ENCODE results near the gene LAMA1.
"Not testable (repeated sequence)": the region's sequence is repeated elsewhere in the genome, so short reads cannot be mapped to it uniquely, and the experiment has no call there.

The LAMA1 gene

GRCh38 chr18:6950641-6951040 lies 167.0 kb downstream of the LAMA1 start:
- in situ Hi-C loops (cut with MboI; ENCODE audit: low sequenced_read_pairs), result no loop called here

GRCh38 chr18:6949800-6950586 lies 167.6 kb downstream of the LAMA1 start:
- in situ Hi-C loops (cut with MboI; ENCODE audit: low sequenced_read_pairs), result no loop called here

- in situ Hi-C loops (cut with MboI; ENCODE audit: low sequenced_read_pairs), result no loop called here
Measured at GRCh38 chr18:6948281-6949055, 169.1 kb downstream of the LAMA1 start.

DNA sequence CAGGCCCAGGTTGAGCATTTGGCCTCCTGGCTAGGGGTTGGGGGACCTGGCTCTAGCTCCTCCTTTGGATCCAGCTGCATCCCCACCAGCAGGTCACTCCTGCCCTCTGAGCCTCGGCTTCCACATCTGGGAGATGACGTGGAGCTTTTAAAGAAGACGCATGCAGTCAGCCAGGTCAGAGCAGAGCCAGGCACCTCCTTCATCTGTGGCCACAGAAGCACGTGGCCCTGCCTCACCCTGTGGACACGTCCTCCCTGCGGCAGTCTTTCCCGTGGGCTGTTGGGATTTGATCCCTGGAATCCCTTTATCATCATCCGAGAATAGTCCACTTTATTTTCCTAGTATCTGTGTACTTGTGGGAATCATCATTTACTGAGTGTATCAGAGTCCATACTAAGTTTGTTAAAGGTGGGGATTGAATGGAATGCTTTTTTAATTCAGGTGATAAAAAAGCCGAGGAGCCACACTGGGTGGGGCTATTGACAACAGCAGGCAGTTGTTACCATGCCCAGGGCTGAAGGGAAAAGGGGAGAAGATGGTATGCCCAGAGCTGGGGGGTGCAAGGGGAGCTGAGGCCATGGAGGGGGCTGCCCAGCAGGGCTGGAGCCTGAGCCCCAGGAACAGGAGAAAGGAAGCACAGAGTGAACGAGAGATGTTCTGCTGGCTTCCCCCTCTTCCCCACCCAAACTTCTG lies 170.1 kb downstream of the LAMA1 start:
- in situ Hi-C loops (cut with MboI; ENCODE audit: low sequenced_read_pairs), result no loop called here

DNA sequence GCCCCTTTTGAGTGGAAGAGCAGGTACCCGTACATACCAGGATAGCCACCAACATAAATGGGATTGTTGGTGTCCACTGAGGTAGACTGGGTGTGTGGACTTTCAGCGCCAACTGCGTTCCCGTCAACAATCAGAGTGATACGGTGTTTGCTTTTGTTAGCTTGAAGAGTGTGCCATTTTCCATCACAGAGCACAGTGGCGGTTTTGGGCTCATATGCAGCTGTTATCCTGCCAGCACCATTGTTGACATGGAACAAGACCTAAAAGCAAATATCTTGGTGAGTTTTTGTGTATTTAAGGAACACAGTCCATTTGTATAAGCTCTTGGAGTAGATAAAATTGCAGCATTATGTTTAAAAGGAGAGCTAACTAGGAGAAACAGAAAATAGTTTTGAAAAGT lies 174.5 kb downstream of the LAMA1 start:
- in situ Hi-C loops (cut with MboI; ENCODE audit: low sequenced_read_pairs), result no loop called here

DNA sequence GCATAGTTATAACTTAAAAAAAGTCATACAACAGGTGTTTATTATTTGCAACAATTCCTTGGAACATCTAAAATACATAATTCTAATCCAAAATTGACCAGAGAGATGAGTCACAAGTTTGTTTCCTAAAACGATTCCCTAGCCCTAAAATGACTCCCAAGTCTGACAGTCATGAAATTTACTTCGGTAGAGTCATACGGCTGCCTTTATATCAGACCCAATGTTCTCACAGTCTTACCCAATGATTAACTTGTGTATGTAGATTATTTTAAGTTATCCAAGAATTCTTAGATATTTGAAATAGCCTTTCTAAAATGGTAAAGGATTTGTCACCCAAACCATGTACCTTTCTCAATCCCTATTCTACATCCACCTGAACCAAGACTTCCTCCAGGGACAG lies 174.9 kb downstream of the LAMA1 start:
- in situ Hi-C loops (cut with MboI; ENCODE audit: low sequenced_read_pairs), result no loop called here

DNA sequence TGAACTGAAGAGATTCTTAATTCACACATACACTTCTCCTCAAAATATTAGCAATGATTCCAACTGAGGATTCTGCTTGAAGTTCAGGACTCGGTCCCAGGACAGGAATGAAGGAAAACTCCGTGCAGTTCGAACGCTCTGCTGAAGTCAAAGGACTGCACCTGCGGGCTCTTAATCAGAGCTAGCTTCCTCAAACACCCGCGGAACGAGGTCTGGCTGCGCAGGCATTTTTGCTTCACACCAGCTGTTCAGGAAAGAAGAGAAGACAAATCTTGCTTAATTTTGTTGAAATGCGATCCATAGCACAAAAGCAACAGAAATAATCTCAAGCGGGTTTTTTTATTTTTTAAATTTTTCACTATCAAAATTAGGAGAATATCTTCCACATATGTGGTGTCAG lies 175.6 kb downstream of the LAMA1 start:
- in situ Hi-C loops (cut with MboI; ENCODE audit: low sequenced_read_pairs), result no loop called here

- in situ Hi-C loops (cut with MboI; ENCODE audit: low sequenced_read_pairs), result no loop called here
Measured at GRCh38 chr18:6940451-6940850, 177.1 kb downstream of the LAMA1 start.

- in situ Hi-C loops (cut with MboI; ENCODE audit: low sequenced_read_pairs), result no loop called here
Measured at GRCh38 chr18:6939972-6940371, 177.6 kb downstream of the LAMA1 start.

- in situ Hi-C loops (cut with MboI; ENCODE audit: low sequenced_read_pairs), result not testable (repeated sequence)
Measured at GRCh38 chr18:6938403-6938802, 179.2 kb downstream of the LAMA1 start.

DNA sequence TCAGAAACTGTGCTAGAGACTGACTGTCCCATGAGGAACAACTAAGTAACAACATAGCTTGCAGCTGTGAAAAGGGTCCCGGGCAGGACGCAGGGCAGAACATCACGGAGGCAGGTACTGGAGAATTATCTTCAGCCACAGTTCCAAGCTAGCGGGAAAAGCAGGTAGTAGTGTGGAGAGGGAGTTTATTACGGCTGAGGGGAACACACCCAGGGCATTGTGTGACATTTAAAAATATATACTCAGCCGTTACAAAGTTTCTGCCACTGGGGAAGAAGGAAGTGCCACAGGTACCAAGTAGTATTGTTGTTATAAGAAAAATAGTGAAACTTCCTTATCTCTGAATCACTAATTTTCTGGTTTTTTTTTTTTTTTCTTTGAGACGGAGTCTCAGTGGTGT lies 179.6 kb downstream of the LAMA1 start:
- in situ Hi-C loops (cut with MboI; ENCODE audit: low sequenced_read_pairs), result no loop called here

GRCh38 chr18:6934859-6935258 lies 182.7 kb downstream of the LAMA1 start:
- in situ Hi-C loops (cut with MboI; ENCODE audit: low sequenced_read_pairs), result no loop called here

GRCh38 chr18:6929370-6930102 lies 188.1 kb downstream of the LAMA1 start:
- in situ Hi-C loops (cut with MboI; ENCODE audit: low sequenced_read_pairs), result no loop called here

DNA sequence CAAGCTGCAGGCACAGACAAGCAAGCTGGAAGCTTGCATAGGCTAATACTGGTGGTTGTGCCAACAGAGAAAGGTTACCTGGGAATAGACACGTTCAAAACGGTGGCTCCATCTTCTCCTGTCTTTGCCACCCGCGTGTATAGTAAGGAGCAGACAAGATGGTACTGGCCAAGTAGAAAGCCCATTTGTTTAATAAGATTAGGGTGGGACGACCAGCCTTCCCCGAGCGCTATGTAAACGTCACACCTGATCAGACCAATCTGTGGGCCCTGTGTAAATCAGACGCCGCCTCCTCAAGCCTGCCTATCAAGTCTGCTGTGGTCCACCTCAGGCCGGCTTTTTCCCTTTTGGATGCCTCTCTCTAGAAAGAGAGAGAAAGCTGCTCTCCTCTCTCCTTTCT lies 189.2 kb downstream of the LAMA1 start:
- in situ Hi-C loops (cut with MboI; ENCODE audit: low sequenced_read_pairs), result no loop called here

GRCh38 chr18:6927153-6927552 lies 190.4 kb downstream of the LAMA1 start:
- in situ Hi-C loops (cut with MboI; ENCODE audit: low sequenced_read_pairs), result no loop called here

DNA sequence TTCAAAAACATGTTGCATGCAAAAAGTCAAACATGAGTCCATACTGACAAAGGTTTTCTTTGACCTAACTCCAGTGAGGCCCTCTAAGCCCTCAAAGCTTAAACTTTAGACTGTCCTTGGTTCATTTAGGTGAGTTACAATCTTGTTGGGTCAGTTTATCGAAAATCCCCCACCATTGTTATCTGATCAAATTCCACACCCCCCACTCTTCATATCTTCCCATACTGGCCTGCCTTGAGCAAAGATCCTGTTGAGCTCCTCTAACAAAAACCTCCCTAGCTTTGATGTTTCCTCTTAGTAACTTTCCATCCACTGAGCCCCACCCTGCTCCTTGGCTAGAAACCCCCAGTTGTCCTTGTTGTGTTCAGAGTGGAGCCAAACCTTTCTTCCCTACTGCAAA lies 194.4 kb downstream of the LAMA1 start:
- in situ Hi-C loops (cut with MboI; ENCODE audit: low sequenced_read_pairs), result no loop called here

DNA sequence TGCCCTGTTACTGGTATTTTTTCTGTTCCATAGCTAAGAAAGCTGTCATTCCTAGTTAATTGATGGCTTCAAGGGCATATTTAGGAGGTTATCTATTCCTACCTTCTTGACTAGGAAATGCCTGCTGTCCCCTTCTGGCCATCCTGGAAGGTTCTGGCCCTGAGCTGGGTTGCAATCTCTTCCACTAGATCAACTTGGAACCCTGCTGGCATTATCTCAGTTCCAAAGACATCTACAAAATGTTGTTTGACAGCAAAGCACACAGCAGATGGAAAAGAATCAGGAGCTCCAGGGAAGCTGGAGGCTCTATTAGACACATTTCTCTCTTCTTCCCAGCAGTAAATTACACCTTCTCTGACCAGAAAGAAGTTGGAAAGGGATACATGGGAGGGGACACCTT lies 196.0 kb downstream of the LAMA1 start:
- in situ Hi-C loops (cut with MboI; ENCODE audit: low sequenced_read_pairs), result no loop called here

- in situ Hi-C loops (cut with MboI; ENCODE audit: low sequenced_read_pairs), result no loop called here
Measured at GRCh38 chr18:6920099-6920955, 197.3 kb downstream of the LAMA1 start.

DNA sequence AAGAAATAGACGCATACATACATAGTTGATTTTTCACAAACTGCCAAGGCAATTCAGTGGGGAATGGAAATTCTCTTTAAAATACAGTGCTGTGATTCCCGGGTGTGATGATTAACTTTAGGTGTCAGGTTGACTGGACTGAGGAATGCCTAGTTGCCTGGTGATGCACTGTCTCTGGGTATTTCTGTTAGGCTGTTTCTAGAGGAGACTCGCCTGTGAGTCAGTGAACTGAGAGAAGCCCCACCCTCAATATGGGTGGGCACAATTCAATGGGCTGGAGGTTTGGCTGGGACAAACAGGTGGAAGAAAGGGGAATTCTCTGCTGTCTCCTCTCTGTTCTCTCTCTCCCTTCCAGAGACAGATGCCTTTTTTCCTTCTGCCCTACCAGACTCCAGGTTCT lies 200.5 kb downstream of the LAMA1 start:
- in situ Hi-C loops (cut with MboI; ENCODE audit: low sequenced_read_pairs), result no loop called here

GRCh38 chr18:6901286-6901926 lies 216.2 kb downstream of the LAMA1 start:
- in situ Hi-C loops (cut with MboI; ENCODE audit: low sequenced_read_pairs), result no loop called here

All from HL-60/S4 treated with retinoic acid at 250 ng/mL for 4 days and 3 days (cell line).